ENCODE data around the gene ZNF445.
"Not testable (repeated sequence)": the region's sequence is repeated elsewhere in the genome, so short reads cannot be mapped to it uniquely, and the experiment has no call there.

Gene ZNF445

GRCh38 chr3:44429459-44429858 is 48.0 kb downstream of the ZNF445 start:
- DNase-seq = no peak

DNA sequence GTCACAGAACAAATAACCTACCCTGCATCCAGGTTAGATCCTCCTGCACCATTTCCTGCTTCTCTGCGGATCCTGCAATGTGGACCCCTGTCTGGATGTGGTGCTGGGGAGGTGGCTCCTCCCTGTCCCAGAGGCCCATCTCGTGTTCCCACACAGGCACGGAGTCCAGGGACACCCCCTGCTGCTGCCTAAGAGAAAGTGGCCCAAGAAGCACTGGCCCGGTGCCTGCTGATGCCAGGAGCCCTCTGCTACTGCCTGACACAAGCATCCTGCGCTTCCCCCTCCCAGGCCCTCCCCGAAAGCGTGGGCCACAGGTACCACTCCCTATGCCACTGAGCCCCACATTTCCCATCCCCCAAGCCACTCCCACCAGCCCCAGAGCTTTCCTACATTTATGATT is 48.6 kb downstream of the ZNF445 start:
- DNase-seq = no peak

DNA sequence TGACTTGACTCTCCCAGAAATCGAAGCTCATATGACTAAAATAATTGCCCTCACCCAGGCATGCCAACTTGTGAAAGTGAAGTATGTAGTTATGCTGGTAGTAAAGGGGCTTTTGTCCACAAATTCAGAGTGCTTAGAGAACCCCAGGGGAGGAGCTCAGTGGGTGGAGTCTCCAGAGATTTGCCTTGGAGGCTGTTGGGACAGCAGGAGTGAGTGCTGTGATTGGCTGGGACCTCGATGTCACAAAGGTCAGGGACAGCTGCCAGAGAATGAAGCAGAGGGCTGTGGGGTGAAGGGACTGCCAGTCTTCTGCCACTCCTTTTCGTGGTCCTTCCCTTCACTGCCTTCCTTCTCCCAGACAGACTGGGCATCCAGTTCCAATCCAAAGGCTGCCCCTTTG is 49.8 kb downstream of the ZNF445 start:
- no peak for DNase-seq

GRCh38 chr3:44424758-44425157 is 52.7 kb downstream of the ZNF445 start:
- DNase-seq = no peak

GRCh38 chr3:44421280-44421679 is 56.2 kb downstream of the ZNF445 start:
- DNase-seq = no peak

DNA sequence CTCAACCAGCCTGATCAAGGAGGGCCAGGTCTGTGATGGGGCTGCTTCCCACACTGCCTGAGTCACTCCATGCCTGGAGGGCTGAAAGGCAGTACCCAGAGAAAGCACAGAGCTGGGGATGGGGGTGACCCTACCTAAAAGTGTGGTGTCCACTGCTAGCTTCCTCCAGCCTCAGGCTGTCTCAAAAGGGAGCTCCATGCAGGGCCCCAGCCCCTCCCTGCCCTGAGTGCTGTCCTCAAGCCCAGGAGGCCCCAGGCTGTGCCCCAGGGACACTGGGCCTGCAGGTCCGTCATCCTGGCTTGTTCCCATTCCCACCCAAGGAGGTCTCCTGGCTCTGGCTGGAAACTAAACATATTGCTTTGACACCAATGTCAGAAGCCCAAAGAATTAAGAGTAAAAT is 56.8 kb downstream of the ZNF445 start:
- DNase-seq = no peak

DNA sequence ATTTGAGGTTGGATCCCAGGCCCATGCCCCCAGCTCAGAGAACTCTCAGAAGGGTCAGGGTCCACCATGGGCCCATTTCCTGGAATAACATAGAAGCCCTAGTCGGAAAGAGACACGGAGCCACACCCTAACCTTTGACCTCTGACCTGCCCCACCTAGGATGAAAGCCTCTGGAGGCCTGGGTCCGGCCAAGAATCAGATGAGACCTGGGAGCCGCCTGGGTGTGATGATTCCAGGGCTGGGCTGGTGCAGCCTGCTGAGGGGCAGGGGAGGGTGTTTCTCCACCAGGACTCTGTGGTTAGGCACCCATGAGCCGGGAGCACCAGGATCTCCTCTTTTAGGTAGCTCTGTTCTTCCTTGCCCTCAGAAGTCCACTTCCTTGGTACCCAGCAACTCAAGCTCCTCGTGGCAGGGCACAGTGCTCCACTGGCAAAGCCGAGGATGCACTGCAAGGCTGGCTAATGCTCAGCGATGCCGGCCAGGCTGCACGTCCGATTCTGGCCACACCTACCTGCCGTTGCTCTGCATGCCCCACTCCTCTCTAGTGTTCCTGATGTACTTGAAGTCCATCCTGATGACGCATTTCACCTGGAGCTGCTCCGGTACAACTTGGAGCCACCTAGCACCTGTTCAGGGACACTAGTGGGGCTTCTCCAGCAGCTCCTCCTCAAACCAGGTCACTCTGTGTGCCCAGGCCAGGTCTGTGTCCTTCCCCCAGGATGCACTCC is 57.4 kb downstream of the ZNF445 start:
- DNase-seq = no peak

- DNase-seq = no peak
Measured at GRCh38 chr3:44419116-44419922, 58.2 kb downstream of the ZNF445 start.

GRCh38 chr3:44418549-44418948 is 58.9 kb downstream of the ZNF445 start:
- DNase-seq = no peak

DNA sequence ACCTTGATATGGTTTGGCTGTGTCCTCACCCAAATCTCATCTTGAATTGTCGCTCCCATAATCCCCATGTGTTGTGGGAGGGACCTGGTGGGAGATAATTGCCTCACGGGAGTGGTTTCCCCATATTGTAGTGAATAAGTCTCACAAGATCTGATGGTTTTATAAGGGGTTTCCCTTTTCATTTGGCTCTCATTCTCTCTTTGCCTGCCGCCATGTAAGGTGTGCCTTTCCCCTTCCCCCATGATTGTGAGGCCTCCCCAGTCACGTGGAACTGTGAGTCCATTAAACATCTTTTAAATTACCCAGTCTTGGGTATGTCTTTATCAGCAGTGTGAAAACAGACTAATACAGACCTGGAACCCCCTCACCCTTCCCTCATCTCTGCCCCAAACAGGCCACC is 59.4 kb downstream of the ZNF445 start:
- not testable (repeated sequence) for DNase-seq

GRCh38 chr3:44416031-44417030 is 61.1 kb downstream of the ZNF445 start:
- DNase-seq = no peak

- no peak for DNase-seq
Measured at GRCh38 chr3:44415421-44415820, 62.0 kb downstream of the ZNF445 start.

DNA sequence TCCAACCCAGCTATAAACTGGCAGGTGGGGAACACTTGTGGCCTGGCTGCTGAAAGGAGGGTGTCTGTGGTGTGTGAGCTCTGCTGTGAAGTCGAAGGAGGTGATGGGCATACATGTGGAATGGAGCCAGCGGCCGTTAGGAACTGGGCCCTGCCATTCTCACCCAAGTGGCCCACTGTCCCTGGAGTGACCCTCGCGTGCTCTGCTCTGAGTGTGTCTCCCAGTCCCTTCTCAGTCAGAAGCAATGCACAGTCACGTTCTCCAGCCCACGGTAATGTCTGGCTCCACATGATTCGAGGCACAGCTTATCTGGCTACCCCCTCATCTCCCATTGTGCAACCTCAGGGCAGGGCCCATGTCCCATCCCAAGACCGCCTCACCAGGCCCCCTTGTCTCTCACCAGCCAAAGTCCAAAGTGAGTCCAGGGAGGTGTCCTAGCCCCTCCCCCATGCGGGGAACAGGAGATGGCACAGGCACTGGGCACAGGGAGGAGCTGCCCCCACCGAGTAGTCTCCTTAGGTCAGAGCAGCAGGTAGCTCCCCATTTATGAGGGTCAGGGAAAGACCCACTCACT is 62.9 kb downstream of the ZNF445 start:
- DNase-seq = no peak

DNA sequence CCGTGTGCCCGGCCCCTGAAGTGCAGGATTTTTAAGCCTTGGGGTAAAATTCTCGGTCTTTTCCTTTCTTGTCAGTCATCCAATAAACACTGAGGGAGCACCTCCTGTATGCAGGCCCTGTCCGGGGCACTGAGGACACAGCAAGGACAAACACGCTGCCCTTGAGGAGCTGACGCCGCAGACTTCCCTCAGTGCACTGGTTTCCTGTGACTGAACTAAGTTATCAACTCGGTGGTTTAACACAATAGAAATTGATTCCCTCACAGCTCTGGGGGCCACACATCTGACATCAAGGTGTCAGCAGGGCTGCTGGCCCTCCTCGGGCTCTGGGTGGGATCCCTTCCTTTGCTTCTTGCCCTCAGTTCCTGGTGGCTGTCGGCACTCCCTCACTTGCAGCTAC is 65.1 kb downstream of the ZNF445 start:
- DNase-seq = no peak

DNA sequence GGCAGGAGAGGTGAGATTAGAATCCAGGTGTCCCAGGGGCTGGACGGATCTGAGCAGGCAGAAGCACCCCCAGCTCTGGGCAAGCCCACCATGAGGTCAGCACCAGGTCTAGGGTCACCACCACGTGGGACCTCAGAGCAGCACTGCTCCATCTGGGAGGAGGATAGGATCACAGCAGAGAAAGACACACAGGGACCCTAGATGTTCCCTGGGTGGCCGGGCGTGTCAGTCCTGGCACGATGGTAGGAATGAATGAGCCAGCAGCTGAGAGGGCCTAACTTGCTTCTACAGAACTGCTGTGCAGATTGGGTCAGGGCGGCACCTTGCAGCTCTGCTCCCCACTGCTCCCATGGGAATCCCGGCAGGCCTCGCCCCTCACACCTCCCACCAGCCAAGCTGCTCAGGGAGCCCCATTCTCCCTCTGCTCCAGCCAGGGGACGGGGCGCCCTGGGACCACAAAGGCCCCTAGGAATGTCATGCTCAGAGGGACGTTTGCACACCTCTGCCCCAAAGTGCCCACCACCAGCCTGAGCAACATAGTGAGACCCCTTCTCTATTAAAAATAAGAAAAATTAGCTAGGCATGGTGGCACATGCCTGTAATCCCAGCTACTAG is 66.3 kb downstream of the ZNF445 start:
- DNase-seq = no peak

DNA sequence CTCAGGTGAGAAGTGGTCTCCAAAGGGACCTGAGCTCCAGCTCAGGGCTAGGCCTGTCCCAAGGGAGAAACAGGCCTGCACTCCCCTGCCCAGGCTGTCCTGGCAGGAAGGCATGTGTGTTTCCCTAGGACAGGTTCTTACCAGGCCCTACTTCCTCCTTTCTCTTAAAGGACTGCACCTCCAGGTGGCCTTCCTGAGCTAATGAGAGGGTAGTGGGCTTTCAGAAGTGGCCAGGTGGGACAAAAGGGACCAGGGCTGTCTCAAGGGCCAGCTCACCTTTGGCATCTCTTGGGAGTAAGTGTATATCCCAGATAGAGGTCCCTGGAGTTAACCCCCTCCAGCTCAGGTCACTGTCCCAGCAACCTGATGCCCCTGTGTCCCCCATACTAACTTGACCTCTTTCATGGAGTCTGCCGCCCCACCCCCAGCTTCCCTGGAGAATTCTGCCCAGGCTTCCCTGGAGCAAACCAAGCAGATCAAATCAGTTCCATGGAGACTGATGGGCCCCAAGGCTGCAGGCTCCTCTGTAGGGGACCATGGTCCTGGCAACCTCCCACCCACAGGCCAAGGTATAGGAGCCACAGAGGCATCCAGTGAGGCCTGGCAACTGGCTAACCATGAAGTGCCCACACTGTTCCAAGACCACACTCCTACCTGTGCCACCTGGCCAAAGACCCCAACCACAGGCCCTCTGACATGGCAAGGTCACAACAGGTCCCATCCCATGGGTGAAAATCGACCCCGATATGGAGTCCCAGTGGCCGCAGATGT is 67.6 kb downstream of the ZNF445 start:
- DNase-seq = no peak

DNA sequence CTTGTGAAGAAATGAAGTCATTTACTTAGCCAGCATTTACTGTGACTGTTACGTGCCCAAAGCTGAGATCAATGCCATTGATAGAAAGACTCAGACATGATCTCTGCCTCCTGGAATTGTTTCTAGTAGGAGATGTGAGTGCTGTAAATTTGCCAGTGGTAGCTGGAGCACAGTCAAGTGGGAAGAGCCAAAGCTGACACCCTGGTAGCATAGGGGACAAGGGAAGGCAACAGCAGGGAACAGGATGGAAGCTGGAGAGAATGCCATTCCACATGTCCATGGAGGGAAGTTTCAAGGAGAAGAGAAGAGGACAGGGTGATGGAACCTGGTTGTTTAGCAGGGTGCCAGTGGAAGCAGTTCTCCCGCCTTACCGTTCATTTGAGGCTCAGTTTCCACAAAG is 74.9 kb downstream of the ZNF445 start:
- no peak for DNase-seq

- no peak for DNase-seq
Measured at GRCh38 chr3:44400771-44401170, 76.7 kb downstream of the ZNF445 start.

DNA sequence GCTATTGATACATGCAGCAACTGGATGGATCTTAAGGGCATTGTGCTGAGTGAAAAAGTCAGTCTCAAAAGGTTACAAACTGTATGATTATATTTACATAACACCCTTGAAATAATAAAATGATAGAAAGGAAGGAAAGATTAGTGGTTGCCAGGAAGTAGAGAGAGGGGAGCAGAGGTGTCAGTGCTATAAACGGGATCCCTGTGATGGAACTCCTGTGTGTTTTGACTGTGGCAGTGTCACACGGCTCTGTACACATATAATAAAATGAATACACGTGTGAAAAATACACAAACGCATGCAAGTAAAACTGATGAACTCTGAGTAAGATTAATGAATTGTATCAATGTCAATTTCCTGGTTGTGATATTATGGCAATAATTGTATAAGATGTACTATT is 78.6 kb downstream of the ZNF445 start:
- no peak for DNase-seq

DNA sequence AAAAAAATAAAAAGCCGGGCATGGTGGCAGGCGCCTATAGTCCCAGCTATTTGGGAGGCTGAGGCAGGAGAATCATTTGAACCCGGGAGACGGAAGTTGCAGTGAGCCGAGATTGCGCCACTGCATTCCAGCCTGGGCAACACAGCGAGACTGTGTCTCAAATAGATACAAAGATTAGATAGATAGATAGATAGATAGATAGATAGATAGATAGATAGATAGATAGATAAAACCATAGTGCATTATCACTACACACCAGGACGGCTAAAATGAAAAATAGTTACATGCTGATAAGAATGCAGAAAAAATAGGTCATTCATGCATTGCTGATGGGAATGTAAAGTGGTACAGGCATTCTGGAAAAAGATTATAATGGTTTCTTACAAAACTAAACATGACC is 79.2 kb downstream of the ZNF445 start:
- DNase-seq = not testable (repeated sequence)
